CD4-positive, alpha-beta T cell treated with Interleukin-1 beta for 1 hour (primary cell): ENCODE data around the gene LIPE.

Experiments used
- DNase-seq, 2 donors: peaks; one replicate each; pipeline ENCODE4 v3.0.0-alpha.2; 2020 to 2022

The LIPE gene

DNA sequence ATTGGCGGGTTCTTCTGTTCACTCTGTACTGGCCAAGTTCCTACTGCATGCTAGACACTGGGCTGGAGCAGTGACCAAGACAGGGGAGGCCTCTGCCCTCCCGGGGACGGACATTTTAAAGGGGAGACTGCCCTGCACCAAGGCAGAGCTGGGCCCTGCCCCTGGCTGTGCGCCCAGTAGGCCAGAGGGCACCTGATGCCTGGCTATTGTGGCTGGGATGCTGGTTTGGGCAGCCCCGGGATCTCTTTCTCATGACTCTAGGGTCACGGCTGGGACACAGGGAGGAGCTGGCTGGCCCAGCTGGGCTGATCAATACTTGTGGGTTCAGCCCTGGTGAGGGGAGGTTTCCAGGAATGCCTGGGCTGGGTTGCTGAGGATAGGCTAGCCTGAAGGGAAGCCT is 17.7 kb downstream of the LIPE start:
- no peak for DNase-seq

- no peak for DNase-seq
Measured at GRCh38 chr19:42407816-42408175, 19.4 kb downstream of the LIPE start.

DNA sequence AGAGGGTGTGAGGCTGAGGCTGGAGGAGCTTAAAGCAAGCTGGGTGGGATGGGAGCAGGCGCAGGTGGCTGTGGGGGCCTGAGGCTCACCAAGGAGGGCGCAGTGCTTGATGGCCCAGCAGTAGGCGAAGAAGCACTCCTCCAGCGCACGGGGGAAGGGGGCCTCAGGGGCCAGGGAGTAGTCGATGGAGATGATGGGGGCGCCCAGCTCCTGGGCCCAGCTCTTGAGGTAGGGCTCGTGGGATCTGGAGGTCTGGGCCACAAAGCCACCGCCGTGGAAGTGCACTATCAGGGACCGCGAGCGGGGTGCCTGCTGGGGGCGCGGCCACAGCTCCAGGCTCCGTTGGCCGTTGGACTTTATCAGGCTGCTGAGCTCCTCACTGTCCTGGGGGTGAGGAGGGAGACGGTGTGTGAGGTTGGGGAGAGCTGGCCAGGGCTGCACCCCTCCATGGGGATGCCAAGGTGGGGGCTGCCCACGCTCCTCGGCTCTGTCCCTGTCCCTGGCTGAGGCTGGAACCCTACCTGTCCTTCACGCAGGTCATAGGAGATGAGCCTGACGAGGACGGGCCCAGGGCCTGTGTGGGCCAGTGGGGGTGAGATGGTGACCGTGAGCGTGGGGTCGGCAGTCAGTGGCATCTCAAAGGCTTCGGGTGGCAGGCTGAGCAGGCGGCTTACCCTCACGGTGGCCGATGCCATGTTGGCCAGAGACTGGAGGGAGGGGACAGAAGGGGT is 19.9 kb downstream of the LIPE start:
- no peak for DNase-seq

DNA sequence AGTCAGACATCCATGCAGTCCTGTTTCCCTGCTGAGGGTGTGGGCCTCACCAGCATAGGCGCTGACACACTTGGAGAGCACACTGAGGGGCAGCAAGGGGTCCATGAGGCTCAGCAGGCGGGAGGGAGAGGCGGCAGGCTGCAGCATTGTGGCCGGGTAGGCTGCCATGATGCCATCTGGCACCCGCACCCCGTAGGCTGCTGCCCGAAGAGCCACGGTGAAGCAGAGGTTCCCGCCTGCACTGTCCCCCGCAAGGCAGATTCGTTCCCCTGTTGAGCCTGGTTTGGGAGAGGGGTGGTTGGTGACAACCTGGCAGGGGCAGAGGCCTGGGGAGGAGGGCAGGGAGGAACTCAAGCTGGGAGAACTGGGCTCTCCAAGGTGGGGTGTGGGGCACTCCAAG is 21.1 kb downstream of the LIPE start:
- DNase-seq = no peak

DNA sequence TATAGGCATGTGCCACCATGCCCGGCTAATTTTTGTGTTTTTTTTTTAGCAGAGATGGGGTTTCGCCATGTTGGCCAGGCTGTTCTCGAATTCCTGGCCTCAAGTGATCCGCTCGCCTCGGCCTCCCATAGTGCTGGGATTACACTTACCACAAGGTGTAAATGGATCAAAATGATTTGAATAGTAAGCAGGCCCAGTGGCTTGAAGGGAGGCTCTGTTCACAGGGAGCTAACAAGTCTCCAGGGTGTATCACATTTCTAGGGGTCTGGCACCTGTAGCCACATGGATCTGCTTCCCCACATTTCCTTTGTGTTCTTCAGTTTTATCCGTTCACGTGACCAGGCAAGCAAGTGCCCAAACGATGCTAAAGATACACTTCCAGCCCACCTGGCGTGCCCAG is 23.6 kb downstream of the LIPE start:
- no peak for DNase-seq

GRCh38 chr19:42402376-42403116 is 24.6 kb downstream of the LIPE start:
- no peak for DNase-seq

DNA sequence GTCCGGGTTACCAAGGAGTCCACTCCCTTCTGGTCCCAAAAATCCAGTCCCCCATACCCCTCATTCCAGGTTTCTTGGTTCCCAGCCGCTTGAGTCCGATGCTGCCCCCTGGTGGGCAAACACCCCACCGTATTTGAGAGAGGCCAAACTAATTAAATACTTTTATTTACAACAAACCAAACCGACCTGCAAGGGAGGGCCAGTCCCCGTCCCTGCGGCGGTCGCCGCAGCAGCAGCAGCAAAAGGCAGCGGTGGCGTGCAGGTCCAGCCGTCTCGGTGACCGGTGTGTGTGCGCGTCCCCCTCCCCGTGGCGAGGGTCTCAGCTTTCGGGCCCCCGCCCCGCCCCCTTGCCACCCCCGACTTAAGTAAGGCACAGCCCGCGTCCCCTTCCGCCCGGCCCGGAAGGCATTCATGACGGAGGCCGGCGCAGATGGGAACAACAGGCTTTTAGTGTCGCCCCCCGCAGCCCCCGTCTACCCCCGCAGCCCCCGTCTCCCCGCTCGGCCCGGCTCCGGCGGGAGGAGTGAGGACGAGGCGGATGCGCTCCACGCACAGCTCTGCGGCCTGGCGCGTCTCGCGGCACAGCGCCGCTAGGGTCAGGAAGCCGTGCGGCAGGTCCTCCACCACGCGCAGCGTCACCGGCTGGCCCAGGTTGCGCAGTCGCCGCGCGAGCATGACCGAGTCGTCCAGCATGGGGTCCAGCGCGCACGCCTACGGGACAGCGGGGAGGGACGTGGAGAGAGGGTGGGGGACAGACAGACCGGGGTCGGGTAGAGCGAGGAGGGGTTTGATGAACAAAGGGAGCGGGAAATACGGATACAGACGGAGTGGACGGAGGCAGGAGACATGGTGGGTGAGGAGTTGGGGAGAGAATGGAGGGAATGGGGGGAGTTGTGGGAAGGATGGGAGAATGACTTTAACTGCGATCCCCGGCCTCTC is 25.6 kb downstream of the LIPE start:
- peak; percentile 70 to 75 for DNase-seq

DNA sequence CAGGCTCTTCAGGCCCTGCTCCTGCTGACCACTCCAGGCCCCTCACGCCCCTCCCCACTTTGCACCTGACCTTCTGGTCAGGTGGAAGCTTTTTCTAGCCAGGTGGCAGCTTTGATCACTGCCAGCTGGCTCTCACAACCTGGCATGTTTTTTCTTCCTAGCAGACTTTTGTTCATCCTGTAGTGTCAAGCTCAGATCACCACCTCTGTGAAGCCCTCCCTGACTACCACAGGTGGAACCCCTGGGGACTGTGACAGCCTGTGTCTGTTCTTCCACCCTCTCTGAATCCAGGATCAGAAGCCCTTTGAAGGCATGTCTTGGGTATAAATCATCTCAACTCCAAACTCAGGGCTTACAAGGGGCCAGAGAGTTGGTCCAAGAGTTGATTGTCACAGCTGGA is 26.8 kb downstream of the LIPE start:
- DNase-seq = no peak

- DNase-seq = no peak
Measured at GRCh38 chr19:42397263-42398166, 29.7 kb downstream of the LIPE start.

- DNase-seq = peak; percentile 97
Measured at GRCh38 chr19:42396381-42397262, 30.6 kb downstream of the LIPE start.

DNA sequence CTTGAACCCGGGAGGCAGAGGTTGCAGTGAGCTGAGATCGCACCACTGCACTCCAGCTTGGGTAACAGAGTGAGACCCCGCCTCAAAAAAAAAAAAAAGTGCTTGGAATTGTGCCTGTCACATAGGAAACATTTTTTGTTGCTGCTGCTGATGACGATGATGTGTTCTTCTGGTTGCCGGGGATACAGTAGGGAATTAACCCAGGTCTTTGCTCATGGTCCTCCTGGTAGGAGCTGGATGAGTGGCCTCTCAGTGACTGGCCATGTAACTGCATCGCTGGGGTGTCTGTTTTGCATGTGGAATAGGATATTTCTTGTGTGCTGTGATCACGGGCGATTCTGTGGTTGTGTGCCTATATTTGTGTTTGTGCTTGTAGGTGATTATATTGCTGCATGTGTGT is 32.4 kb downstream of the LIPE start:
- no peak for DNase-seq

- DNase-seq = no peak
Measured at GRCh38 chr19:42392165-42392564, 35.0 kb downstream of the LIPE start.

DNA sequence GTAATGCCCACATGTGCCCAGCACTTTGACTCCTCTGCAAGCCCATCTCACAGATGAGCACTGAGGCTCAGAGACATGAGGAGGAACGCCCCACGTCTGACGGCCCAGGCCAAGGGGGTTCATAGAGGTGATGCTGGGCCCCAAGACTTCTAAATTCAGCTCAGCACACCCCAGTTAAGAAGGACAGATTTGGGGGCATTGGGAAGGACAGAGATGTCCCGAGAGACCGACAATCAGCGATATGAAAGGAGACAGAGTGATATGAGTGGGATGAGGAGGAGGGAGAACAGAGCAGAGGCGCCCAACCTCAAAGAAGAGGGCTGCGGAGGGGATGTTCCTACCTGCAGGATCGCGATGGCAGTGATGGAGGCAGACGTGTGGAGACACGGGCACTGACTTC is 37.3 kb downstream of the LIPE start, which contains the start of gene CNFN:
CNFN (minus strand) TSS at position 399 of the 400 bp plus-strand sequence. CDS start 1,260 bp downstream, outside the sequence.
- DNase-seq = no peak

- no peak for DNase-seq
Measured at GRCh38 chr19:42388851-42389489, 38.2 kb downstream of the LIPE start.

GRCh38 chr19:42386974-42387707 is 40.0 kb downstream of the LIPE start:
- DNase-seq = peak; percentile 67 to 72

- no peak for DNase-seq
Measured at GRCh38 chr19:42380155-42380554, 47.0 kb downstream of the LIPE start.

DNA sequence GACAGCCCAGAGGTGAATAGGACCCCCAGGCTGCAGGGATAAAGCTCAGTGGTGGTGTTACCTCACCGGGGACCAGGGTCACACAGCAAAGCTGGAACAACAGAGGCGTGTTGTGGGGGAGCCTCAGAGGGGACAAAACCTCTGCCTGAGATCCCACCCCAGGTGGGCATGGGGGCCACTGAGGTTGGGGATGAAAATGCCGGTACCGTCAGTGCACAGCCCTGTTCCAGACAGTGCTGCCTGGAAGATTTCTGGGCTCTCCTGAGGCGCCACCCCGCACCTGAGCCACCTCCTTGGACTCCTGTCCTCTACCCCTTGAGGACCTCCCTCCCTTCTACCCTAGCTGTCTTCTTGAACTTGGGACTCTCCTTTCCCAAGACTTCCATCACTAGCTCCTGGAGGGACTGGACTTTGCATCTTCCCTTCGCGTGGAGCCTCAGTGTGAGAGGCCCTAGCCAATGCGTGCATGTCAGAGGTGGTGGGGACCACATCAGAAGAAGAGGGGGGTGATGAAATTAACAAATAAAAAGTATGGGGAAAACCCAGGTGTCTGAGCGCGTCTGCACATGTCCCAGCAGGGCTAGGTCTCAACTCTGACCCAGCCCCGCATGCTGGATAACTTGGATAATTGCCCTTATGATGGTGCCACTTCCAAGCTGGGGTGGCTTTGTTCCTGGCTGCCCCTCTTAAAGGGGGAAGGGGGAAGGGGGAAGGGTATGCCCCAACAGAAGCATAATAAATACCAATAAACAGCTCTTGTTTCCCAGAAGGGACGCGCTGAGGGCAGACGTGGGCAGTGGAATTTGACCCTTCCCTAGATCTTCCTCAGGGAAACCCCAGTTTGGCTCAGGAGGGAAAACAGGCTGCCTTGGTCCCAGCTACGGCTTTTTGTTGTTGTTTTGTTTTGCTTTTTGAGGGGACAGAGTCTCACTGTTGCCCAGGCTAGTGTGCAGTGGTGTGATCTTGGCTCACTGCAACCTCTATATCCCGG is 48.7 kb downstream of the LIPE start:
- DNase-seq = no peak

GRCh38 chr19:42376177-42376555 is 51.0 kb downstream of the LIPE start:
- no peak for DNase-seq
